GM21367 (cell line): Measurements from ENCODE around the gene WNK1.
"Not testable (repeated sequence)": the region's sequence is repeated elsewhere in the genome, so short reads cannot be mapped to it uniquely, and the experiment has no call there.

Experiments
- ATAC-seq: cut with Tn5 transposase; IDR thresholded peaks from one replicate; pipeline ENCODE4 v1.9.1; 2021; ENCODE audit not compliant: unreplicated experiment

The WNK1 gene

DNA sequence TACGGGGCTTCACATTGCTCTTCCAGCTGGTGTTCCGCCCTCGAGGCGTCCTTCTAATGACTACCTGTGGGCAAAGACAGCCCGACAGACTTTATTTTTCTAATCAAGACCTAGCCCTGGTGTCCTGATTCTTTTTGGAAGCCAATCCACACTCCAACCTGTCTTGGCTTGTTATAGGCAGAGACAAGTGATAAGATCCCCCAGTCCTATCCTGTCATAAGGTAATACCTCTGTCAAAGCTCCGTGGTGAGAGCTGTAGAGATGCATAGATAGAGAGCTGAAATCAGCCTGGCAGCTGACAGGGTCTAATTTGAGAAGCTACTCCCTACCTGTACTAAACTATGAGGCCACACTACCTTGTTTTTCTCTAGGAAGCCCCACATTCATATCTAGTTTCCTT is 11.5 kb upstream of the WNK1 start:
- ATAC-seq, result no peak

DNA sequence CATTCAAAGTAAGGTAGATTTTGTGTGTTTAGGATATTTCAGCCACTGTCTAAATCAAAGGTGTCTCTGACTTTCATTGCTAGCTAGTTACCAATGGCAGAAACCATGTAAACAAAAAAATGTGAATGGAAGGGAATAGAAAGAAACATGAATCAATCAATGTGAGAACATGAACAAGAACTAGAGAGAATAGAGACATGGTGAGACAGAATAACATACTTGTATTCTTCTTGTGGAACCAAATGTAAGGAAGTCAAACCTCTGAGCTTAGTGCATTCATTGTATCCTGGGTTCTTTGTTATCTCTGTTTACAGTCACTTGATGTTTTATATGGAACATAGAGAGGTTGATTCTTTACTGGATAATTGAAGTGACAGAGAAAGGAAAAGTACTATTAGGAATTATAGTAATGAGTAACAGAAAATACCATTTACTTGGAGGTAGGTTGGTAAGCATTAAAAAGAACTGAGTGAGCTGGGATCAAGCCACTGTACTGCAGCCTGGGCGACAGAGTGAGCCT is 2.6 kb upstream of the WNK1 start:
- no peak for ATAC-seq

DNA sequence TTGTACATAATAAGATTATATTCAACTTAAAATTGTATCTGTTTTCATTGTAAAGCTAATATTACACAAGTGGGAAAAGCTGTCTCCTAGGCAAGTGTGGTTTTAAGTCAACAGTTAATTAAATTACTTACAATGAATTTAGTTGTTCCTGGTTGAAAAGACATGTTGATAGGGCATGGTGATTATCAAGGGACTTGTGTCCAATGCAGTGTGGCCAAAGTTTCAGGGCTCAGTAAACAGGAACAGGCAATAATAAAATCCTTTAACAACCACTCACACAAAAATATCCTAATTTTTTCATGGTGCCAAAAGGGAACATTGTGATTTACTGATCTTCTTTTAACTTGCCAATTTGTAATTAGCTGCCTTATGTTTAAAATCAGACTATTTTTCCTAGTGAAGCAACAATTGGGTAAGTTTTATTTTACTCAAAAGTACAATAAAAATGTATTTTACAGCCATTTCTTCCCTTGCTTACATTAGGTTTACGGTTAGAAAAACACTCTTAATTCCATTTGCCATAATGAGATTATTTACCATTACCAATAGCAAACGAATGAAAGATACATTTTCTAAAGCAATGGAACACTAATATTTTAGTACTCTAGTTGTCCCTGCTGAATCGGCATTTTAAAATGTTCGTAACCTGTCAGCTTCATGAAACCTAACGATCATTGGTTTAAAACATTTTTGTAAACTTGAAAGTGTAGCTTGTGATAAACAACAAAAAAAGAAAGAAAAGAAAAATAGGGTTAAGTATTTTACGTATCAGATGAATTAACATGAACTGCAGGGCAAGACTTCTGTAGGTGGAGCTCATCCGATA is 1.8 kb upstream of the WNK1 start:
- no peak for ATAC-seq

DNA sequence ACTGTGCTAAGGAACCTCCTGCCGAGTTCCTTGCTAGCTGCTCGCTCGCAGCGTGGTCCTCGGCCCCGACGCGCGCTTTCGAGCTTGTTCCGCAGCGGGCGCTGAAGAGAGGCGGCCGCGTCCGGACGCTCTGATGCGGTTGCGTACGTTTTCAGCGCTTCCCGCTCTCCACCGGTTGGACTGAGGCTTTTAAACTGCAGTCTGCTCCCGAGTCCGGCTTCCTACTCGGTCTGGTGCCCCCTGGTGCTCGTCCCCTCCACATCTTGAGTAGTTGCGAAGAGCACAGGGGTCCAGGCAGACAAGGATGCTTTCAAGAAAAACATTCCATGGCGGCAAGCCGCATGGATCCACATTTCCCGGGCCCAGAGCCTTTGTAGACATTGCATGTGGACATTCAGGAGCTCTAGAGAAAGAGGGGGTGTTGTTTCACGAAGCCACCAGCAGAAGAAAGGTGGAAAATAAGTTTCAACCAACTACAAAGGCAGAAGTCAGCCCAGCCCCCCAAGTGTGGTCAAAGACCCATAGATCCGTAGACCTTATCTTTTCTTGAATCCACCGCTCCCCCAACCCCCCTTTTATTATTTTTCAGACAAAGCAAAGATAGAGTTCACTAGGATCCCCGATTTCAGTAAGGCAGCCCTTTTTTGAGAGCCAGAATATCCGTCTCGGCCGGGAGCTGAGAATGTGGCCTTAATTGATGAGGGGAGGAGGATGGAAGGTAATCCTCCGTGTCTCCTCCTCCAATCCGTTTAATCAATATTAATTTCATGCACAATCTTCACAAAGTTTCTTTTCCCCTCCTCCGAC is 984 bp upstream of the WNK1 start:
- ATAC-seq, result peak; percentile 35

DNA sequence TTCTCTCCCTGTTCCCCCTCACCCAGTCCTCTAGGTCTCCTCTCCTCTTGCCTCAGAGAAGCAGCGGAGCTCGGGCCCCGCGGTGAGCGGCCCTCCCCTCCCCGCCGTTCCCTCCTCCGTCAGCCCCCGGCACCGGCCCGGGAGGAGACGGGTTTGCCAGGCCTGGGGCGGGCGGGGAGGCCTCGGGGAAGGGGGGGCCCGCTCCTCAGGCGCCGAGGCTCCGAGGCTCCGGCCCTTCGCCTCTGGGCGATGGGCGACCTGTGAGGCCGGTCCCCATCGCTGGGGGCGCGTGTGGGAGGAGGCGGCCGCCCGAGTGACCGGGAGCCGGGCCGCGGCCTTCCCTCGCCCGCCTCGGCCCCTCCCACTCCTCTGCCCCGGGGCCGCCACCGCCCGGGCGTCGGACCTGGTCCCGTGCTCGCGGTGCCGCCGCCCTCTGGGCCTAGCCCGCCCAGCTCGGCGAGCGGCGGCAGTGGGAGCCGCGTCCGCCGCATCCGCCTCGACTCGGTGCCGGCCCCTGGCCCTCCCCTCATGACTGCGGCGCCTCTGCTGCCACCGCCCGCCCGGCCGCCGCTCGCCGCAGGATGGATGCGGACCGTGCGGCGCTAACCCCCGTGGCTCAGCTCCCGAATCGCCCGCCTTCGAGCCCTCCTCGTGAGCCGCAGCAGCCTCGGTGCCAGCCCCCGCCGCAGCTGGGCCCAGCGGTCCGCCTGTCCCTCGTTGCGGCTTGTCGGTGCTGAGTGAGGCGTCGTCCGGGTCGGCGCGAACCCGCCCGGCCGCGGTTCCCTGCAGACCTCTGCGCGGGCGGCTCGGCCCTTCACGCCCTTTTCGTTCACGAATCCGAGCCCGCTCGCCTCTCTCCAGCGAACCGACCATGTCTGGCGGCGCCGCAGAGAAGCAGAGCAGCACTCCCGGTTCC is 574 bp downstream of the WNK1 start:
- ATAC-seq, result peak; percentile 17

DNA sequence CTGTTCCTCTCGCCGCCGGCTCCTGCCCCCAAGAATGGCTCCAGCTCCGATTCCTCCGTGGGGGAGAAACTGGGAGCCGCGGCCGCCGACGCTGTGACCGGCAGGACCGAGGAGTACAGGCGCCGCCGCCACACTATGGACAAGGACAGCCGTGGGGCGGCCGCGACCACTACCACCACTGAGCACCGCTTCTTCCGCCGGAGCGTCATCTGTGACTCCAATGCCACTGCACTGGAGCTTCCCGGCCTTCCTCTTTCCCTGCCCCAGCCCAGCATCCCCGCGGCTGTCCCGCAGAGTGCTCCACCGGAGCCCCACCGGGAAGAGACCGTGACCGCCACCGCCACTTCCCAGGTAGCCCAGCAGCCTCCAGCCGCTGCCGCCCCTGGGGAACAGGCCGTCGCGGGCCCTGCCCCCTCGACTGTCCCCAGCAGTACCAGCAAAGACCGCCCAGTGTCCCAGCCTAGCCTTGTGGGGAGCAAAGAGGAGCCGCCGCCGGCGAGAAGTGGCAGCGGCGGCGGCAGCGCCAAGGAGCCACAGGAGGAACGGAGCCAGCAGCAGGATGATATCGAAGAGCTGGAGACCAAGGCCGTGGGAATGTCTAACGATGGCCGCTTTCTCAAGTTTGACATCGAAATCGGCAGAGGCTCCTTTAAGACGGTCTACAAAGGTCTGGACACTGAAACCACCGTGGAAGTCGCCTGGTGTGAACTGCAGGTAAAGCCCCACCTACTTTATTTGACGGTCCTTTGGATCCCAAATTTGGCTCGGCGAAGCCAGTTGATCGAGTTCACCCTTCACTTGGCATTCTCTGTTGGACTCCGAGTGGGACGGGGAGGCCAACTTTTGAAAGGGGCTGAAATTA is 1.5 kb downstream of the WNK1 start:
- ATAC-seq, result no peak

DNA sequence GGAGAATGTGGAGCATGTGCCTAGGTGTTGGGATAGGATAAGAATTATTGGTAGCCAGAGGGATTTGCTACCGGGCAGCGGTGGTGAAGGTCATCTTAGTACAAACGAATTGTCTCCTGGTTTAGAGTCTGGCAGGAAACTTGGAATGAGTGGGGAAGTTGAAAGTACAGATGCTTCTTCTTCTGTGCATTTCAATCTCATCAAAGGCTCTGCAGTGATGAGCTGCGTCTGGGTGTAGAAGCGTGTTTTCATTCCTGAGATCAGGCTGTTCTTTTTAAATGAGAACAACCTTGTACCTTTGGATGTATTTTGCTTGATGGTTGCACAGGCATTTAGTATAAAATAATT is 2.1 kb downstream of the WNK1 start:
- no peak for ATAC-seq

DNA sequence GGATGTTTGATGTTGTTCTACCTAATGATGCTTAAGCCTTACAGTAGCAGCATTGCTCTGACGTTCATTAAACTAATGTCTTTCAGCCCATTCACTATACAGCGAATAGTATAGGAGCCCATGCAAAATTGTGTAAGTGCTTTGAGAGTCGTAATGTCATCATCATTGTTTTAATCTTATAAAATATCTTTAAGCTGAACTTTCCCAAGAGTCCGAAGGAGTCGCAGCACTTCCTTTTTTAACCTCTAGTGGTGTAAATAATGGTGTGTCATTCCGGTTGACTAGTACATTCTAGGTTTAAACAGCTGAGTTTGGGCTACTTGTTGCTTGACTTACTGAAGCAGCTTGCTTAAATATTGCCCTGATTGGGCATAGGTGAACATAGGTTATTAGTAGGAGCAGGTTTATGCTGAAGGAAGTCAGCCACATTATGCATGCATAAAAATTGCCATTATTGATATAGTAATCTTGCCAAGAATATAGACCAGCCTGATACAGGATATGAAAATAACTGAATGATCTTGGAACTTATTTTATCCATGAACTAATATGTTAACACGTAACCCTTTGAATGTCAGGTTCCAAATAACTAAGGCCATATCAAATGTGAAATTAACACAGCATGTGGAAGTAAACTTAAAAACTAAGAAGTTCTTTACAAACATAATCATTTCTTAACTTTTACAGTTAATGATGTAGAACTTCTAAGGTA is 2.6 kb downstream of the WNK1 start:
- no peak for ATAC-seq

DNA sequence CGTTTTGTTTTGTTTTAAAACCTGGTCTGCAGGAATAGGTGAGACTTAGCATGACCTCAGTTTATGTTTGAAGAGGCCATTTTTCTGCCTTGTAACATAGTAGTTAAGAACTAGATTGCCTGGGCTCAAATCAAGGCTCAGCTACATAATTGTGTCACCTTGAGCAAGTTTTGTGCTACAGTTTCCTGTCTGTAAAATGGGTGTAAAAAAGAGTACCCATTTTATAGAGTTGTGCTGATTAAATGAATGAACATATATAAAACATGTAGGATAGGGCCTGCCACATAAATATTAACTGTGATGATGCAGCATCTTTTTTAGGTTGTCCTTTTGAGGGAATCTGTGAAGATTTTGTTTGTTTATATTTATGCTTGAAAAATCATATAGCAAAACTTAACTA is 7.2 kb downstream of the WNK1 start:
- no peak for ATAC-seq

DNA sequence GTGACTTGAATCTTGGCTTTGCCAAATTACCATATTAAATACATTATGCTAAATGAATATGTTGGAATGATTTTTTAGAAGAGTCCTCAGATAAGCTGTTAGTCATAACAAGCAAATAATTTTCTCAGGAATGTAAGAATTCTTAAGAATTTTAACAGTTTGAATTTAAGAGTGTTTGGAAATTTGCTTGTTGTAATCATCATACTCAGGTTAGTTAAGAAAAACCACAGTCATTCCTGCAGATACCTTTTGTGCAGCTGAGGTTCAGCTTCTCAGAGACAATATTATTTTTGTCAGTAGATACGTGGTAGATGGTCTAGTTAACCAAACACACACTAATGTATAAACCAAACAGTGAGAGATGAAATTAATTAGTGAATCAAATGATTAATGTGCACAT is 8.9 kb downstream of the WNK1 start:
- ATAC-seq, result no peak

DNA sequence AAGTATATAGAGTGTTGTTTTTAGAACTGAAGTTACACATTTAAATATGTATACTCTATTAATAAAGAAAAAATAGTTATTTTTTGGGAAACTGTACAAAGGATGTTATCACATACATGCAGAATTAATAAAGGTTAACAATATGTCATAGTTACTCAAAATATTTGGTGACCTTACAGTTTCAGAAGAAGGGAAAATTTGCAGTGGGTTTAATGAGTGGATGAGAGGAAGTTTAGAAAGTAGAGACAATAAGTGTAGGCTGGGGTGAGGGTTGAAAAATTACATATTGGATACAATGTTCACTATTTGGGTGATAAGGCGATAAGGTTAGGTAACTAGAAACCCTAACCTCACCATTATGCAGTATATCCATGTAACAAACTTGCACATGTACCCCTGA is 13.5 kb downstream of the WNK1 start:
- no peak for ATAC-seq

DNA sequence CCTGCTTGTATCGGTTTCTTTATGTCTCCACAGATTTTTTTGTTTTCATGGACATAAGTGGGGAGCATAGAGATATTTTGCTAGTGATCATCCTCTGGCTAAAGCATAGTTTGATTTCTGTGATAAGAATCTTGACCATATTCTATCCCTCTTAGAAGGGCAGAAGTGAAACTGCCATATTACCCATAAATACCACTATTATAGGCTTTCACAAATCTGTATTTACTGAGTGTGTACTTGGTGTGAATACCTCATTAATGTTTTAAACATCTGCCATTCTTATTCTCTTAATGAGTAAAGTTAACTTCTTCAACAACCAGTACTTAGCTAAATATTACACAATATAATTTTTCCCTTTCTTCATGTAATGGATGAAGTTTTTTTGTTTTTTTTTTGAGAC is 16.1 kb downstream of the WNK1 start:
- ATAC-seq, result no peak

DNA sequence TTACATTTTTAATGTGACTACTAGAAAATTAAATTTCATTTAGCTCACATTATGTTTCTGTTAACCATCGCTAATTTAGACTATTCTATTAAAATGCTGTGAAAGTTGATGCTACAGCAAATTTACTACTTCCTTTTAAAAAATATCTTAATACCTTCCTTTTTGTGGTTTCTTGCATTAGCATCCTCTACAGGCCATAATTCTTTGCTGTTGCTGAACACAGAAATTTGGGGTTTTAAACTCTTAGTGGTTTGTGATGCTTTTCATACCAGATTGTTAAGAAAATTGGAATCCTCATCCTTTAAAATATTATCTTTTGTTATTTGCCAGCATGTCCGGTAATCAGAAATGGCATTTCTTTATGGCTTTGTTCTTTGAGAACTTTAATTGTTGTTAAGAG is 18.1 kb downstream of the WNK1 start:
- no peak for ATAC-seq

DNA sequence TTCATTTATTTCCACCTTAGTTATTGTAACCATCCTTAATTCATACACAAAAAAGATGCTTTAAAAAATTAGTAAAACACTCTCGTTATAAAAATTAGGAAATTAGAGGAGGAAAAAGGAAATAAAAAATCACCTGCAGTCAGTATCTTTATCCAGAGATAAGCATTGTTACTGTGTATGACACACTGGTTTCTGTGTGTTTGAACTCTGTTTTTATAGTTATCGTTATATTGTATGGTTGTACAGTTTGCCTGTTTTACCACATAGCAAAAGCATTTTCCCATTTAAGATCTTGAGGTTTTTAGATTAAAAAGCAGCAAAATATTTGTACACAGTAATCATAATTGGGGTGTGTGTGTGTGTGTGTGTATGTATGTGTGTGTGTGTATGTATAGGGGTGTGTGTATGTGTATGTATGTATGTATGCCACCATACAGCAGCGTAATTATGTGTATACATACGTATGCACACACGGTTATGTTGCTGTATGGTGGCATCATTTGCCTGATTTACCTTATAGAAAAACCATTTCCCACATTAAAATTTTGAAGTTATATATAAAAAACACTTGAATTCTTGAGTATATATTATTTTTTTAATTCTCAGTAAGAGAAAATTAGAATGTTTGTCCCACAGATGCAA is 19.8 kb downstream of the WNK1 start:
- no peak for ATAC-seq

DNA sequence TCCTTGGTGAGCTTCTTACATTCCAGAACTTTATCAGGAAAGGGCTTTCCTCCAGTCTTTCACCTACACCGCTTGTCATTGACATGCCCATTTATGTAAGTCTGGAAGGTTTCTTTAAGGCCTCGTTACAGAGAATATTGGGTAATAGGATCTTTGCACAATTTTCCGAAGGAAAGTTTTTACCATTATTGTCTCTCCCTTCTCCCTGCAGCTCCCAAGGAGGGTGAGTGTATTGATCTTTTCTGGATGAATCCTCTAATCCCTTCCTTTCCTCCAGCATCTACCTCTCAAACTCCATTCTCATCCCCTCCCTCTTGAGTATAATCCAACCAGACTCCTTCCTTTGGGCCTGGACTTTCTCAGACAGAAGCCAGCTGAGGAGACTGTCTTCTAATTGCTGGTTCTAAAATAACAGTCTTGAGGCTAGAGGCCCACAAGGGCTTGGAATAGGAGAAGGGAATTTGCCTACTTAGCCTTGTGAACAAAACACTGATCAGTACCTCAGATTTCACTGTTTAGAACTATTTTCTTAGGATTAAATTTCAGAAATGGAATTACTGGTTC is 21.8 kb downstream of the WNK1 start:
- ATAC-seq, result no peak

DNA sequence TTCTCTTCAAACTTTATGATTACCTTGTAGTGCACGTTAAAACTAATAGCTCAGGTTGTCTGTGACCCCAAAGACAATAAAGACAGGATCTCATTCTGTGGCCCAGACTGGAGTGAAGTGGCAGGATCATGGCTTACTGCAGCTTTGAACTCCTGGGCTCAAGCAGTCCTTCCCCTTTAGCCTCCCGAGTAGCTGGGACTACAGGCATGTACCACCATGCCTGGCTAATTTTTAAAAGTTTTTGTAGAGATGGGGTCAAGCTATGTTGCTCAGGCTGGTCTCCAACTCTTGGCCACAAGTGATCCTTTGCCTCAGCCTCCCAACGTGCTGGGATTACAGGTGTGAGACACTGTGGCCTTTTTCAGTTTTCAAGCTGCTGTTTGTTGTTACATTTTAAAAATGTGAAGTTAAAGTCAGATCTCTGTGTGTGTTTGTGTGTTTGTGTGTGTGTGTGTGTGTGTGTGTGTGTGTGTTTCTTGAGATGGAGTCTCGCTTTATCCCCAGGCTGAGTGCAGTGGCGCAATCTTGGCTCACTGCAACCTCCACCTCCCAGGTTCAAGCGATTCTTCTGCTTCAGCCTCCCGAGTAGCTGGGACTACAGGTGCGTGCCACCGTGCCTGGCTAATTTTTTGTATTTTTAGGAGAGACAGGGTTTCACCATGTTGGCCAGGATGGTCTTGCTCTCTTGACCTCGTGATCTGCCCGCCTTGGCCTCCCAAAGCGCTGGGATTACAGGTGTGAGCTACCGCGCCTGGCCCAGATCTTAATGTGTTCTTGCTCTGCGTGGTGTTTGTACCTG is 23.8 kb downstream of the WNK1 start:
- ATAC-seq, result not testable (repeated sequence)

DNA sequence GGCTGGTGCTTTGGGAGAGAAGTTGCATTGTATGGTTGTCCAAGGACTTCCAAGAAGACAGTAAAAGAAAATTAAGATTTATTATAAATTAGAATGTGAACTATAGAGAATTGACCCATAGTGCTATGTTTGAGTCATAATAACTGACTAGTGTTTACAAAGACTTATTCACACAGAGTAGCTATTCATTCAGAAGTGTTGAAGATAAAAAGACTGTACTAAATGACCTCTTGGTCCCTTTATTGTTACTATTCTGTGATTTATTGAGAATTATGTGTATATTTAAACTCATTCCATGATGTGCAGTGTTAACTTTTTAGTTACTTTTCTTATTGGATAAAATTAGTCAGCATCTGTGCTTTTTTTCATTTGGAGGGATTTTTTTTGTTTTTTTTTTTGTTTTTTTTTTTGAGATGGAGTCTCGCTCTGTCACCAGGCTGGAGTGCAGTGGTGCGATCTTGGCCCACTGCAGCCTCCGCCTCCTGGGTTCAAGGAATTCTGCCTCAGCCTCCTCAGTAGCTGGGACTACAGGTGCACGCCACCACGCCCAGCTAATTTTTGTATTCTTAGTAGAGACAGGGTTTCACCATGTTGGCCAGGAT is 24.5 kb downstream of the WNK1 start:
- ATAC-seq, result not testable (repeated sequence)
